HL-60 (cell line): Measurements from ENCODE around the gene DAB2.

Source experiments
- DNase-seq, 2 experiments: peaks; one replicate each; pipeline ENCODE4 v3.0.0-alpha.2; 2010 to 2020; ENCODE audit warnings: low read depth in 1 of 2, low spot score in 1 of 2
- H3K27ac ChIP-seq: fragments of 250-450 bp; sonication (Bioruptor Pico); replicated peaks from 2 replicates; pipeline ENCODE4 v1.5.1; 2020; ENCODE audit warnings: mild to moderate bottlenecking, moderate library complexity
- H3K27me3 ChIP-seq: fragments of 250-450 bp; sonication (Bioruptor Pico); 2 replicates; pipeline ENCODE4 v1.5.1; 2021; ENCODE audit warnings: mild to moderate bottlenecking, moderate library complexity; ENCODE audit not compliant: insufficient read depth, poor library complexity, severe bottlenecking
- H3K4me3 ChIP-seq: replicated peaks from 2 replicates; pipeline ENCODE4 v1.5.1; 2011; ENCODE audit warnings: mild to moderate bottlenecking, control low read depth, low read length; ENCODE audit not compliant: insufficient read depth
- GABPA ChIP-seq: IDR thresholded peaks from 2 replicates; pipeline ENCODE4 v1.6.1; 2012; ENCODE audit warnings: low read depth
- POLR2AphosphoS5 ChIP-seq: IDR thresholded peaks from 2 replicates; pipeline ENCODE4 v1.6.1; 2012; ENCODE audit warnings: low read depth
- SPI1 ChIP-seq: IDR thresholded peaks from 2 replicates; pipeline ENCODE4 v1.6.1; 2012; ENCODE audit warnings: low read depth, mild to moderate bottlenecking, borderline replicate concordance
- TF ChIP-seq, protein P1 (sequence below): IDR thresholded peaks from 2 replicates; pipeline ENCODE4 v1.6.1; 2012; ENCODE audit warnings: low read depth; ENCODE audit not compliant: insufficient replicate concordance
- TF ChIP-seq, protein P2 (sequence below): IDR thresholded peaks from one replicate; pipeline ENCODE4 v1.5.1; 2011; ENCODE audit warnings: low read length, control low read depth, inconsistent platforms; ENCODE audit not compliant: insufficient read depth

Gene DAB2

DNA sequence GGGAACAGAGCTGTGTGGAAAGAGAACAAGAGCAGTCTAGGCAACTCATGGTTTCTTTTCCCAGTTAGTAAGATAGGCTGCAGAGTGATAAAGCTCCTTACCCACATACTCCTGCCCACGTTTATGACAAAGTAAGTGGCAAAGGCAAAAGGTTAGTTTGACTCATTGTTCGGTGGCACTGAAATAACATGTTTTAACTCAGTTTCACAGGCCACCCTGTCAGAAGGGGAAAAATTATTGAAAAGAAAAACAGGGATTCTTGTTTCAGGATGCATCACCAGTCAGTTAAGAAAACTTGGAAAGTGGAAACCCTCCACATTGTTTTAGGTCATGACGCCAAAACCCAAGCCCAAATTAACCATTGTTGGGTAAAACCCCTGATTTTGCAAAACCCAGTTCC is 22.3 kb upstream of the DAB2 start:
- Histone ChIP-seq H3K27me3 (no peaks in the 10 kb centered on the region), H3K27ac (no peak overlapping the region), H3K4me3 (no peak overlapping the region)
- TF ChIP-seq GABPA (no peak), SPI1 (no peak), POLR2AphosphoS5 (no peak)
- TF ChIP-seq, protein P1, sequence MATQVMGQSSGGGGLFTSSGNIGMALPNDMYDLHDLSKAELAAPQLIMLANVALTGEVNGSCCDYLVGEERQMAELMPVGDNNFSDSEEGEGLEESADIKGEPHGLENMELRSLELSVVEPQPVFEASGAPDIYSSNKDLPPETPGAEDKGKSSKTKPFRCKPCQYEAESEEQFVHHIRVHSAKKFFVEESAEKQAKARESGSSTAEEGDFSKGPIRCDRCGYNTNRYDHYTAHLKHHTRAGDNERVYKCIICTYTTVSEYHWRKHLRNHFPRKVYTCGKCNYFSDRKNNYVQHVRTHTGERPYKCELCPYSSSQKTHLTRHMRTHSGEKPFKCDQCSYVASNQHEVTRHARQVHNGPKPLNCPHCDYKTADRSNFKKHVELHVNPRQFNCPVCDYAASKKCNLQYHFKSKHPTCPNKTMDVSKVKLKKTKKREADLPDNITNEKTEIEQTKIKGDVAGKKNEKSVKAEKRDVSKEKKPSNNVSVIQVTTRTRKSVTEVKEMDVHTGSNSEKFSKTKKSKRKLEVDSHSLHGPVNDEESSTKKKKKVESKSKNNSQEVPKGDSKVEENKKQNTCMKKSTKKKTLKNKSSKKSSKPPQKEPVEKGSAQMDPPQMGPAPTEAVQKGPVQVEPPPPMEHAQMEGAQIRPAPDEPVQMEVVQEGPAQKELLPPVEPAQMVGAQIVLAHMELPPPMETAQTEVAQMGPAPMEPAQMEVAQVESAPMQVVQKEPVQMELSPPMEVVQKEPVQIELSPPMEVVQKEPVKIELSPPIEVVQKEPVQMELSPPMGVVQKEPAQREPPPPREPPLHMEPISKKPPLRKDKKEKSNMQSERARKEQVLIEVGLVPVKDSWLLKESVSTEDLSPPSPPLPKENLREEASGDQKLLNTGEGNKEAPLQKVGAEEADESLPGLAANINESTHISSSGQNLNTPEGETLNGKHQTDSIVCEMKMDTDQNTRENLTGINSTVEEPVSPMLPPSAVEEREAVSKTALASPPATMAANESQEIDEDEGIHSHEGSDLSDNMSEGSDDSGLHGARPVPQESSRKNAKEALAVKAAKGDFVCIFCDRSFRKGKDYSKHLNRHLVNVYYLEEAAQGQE = no peak
- TF ChIP-seq, protein P2, sequence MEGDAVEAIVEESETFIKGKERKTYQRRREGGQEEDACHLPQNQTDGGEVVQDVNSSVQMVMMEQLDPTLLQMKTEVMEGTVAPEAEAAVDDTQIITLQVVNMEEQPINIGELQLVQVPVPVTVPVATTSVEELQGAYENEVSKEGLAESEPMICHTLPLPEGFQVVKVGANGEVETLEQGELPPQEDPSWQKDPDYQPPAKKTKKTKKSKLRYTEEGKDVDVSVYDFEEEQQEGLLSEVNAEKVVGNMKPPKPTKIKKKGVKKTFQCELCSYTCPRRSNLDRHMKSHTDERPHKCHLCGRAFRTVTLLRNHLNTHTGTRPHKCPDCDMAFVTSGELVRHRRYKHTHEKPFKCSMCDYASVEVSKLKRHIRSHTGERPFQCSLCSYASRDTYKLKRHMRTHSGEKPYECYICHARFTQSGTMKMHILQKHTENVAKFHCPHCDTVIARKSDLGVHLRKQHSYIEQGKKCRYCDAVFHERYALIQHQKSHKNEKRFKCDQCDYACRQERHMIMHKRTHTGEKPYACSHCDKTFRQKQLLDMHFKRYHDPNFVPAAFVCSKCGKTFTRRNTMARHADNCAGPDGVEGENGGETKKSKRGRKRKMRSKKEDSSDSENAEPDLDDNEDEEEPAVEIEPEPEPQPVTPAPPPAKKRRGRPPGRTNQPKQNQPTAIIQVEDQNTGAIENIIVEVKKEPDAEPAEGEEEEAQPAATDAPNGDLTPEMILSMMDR = no peak
- no peak for DNase-seq

DNA sequence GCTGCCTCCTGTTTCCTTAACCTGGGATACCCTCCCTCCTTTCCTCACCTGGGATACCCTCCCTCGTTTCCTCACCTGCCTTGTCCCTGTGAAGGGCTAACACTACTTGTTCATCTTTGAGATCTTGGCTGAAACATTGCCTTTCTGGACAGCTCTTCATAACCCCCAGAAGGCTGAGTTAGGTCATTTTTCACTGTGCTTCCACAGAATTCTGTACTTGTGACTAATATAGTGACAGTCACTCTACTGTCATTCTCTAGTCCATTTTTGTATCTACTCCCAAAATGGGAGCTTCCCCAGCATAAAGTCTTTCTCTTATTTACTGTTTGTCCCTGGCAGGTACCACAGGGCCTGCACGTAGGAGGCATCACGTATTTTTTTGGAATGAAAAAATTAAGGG is 21.5 kb upstream of the DAB2 start:
- Histone ChIP-seq H3K27ac (no peak overlapping the region), H3K4me3 (no peak overlapping the region), H3K27me3 (peaks cover 1% of the 10 kb centered on the region)
- TF ChIP-seq, protein P2 = no peak
- TF ChIP-seq SPI1 = no peak
- TF ChIP-seq, protein P1 = no peak
- TF ChIP-seq POLR2AphosphoS5 = no peak
- no peak for TF ChIP-seq GABPA
- DNase-seq = no peak

DNA sequence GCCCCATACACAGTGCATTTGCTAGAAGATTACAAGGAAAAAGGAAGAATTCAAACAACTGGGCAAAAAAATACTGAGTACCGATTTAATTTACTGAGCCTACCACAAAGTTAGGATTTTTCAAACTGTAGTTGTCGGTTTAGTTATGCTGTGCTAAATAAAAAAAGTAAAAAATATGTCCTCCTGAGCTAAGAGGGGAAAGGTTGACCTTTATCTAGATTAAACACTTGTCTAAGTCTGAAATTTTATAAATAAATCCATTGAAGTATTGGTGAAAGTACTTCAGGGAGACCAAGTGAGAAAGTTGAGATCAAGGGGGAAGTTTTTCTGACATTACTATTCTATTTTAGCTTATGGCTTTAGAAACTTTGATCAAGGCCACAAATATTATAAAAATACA is 19.1 kb upstream of the DAB2 start:
- H3K4me3 ChIP-seq = no peak overlapping the region
- DNase-seq = no peak
- H3K27ac ChIP-seq = no peak overlapping the region
- H3K27me3 ChIP-seq = peaks cover 6% of the 10 kb centered on the region
- TF ChIP-seq GABPA (no peak), SPI1 (no peak), POLR2AphosphoS5 (no peak)
- TF ChIP-seq, protein P1 = no peak
- TF ChIP-seq, protein P2 = no peak
